Stimulated activated naive CD4-positive, alpha-beta T cell (primary cell): Measurements from ENCODE around the gene NRXN3.

Experiments
- DNase-seq, 6 experiments: peaks; one replicate each; lab custom pipeline; 2025; lab: John Stamatoyannopoulos, UW

NRXN3 gene

DNA sequence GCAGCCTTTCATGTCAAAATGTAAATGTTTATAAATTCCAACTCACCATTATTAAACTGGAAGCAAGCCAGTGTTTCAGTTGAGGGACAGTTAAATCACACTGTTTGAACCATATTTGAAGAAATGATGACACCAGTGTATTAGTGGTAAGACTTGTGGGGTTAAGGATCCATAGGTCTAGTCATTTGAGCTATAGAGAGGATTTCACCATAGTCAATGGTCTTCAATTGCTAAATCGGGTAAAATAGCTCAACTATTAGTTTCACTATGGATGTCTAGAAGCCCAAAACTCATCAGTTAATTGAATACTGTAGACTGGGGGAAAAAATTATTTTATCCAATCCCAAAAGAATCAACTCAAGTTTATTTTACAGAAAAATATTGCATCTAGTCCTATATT is 659.1 kb downstream of the NRXN3 start:
- DNase-seq = no peak

DNA sequence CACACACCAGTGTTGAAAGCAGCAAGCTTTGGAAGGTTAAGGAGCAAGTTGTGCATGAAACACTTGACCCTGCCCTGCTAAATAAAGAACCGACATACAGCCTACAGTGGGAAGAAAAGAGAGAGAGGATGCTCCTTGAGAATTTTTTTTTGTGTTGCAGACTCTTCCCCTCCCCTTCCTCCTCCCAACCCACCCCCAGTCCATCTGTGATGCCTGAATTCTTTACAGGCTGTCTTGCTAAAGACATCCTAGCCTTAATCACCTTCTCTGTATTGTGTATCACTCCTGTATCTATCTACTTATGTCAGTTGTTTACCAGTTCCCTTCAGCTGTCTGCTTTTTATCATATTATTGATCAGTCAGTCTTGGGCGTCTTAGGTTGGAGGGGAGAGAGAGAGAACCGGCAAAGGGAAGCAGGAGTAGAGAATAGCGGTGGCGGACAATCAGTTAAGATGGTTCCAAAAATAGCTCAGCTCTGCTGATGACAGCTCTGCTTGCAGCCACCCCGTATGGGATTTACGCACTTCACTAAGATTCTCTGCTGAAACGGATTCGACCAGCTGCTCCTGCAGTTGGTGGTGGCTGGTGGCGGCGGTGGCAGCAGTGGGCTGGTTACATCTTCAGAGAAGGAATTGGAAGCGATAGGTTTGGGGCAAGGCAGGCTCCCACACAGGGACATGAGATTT is 664.7 kb downstream of the NRXN3 start:
- DNase-seq = no peak

DNA sequence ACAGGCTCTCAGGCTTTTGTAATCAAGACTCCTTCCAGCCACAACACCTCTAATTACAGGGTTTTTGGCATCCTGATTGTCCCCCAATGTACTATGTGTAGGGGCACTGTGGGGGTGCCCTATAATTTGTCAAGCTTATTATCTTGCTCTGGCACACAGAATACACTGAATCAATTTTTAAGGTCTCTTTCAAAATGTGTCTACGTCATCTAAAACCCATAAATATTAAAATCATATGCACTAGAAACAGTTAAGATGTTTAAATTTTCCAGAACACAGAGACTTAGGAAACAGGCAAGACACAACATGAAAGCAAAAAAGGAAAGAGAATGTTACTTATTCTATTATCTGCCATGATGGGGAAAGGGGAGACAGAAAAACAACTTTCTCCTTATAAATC is 665.7 kb downstream of the NRXN3 start:
- no peak for DNase-seq

DNA sequence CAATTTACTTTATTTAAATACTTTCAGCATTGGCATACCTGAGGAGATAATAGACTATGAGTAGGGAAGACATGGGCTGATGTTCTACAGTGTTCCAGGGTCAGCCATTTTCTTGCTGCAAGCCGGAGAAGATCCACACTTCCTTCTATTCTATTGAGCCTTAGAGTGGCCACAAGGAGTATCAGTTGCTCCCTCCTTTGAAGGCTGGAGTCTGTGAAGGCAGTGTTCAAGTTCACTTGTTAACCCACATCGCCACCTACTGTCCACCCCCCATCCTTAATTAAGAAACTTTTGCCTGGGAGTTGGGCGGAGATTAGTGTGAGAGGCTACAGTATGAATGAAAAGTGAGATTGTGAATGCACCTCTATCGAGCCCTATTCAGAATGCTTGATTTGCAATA is 666.6 kb downstream of the NRXN3 start:
- no peak for DNase-seq

DNA sequence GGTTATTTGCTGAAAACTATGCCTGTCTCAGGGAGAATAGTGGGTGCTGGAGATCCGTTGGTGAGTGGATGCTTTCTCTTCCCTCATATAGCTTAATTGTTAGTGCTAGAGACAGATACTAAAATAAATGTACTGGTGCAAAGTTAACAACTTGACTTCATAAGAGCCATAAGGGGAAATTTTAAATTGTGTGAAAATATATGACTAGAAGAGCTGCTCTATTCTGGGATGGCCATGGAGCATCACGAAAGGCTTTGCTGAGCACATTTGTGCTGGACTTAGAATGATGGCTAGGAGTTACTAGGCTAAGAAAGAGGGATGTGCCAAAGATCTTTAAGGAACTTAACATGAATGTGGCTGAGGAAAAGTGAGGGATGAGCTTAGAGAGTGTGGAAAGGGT is 668.8 kb downstream of the NRXN3 start:
- DNase-seq = no peak

DNA sequence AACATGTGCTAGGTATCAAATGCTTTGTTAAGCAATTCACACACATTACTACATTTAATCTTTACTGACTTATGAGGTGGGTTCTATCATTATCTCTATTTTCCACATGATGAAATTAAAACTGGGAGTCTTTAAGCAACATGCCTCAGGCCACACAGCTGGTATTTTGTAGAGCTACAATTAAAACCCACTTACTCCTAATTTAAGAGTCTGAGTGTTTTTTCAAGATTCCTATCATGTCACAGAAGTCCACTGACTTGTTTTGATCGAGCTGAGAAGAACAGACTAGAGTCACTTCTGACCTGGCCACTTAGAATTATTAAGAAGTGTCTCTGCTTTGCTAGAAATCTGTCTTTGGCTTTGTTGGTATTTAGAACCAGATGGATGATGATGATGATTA is 670.7 kb downstream of the NRXN3 start:
- DNase-seq = no peak

DNA sequence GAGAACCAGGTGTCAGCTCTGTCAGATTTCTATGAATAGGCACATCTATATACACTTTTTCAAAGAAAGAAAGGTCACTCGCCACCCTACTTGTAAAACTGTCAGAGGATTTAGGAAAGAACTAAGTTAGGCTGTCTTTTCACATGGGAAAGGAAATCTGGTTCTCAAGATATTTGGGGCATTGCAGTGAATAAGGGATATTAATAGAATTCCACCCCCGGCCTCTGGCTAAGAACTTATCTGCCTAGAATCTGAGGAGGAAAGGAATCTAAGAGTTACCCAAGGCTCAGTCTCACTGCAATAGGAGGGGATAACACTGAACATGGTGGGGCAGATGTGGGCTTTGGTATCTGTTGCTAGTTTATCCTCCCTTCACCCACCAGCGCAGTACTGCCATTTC is 677.6 kb downstream of the NRXN3 start:
- DNase-seq = no peak

DNA sequence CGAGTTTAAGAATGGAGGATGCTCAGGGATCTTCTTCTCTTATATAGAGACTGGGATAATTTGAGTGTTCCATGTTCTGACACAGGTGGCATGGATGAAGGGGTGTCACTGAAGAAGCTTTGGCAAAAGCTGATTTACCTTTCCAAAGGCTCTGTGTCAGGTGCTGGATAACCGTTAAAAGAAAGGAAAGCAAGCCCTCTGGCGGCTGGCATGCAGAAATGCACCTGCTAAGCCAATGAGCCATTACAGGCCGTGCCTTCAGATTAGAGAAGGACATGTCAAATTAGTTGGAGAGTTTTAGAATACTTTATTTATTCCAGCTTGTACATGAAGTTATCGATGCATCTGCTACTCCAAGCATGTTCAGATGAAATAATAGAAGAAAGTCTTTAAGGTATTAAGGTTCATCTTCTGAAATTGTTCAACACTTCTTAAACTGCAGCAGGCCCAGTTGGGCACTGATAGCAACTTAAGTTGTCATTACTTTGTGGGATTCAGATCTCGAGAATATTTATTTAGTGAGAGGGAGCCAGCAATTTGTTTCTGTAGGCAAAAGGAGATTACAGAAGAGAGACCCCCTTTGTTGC is 678.2 kb downstream of the NRXN3 start:
- no peak for DNase-seq

DNA sequence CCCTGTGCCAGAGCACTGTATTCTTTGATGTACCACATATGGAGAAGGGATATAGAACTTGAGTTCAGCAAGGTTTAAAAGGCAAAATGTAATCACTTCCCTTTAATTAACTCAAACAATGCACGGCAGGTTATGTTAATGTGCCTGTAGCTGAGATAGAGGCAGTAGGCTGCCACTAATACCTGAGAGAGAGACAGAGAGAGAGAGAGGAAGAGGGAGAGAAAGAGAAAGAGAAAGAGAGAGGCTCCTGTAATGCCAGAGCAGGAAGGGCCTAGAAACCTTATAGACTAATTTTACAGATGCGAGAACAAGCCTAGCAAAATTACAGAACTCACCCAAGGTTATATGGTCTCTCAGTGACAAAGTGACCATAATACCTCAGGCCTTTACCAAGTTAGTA is 679.8 kb downstream of the NRXN3 start:
- no peak for DNase-seq

DNA sequence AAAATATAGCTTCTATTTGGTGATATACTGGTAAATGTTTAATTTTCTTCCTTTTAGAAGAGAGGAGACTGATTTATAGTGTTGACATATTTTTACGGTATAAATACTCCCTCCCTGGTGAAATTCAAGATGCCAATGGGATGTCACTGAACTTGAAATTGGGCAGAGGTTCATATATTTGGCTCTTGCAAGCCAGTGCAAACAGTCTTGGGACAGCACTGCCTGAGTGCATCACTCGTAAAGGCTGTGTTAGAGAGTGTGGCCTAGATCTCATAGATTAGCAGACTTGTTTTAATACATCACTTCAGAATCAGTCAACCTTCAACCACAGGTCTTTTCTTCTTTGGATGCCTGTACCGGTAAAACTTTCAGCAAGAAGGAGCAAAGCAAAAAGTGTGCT is 681.0 kb downstream of the NRXN3 start:
- DNase-seq = no peak

DNA sequence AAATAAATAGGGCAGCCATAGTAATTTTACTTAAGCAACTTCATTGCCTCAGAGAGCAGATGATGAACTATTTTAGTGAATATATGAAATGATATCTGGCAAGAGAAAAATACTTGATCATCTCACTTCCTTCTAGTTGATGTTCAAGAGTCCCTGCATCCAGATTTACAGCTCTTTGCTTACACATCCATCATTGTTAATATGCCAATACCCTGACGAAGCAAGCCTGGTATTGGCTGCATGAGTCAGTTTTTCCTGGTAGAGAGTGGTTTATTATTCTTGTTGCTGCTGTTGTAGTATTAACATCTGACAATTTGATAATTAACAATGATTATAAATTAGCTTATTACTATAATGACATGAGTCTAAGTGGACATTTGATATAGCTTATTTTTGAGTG is 681.9 kb downstream of the NRXN3 start:
- no peak for DNase-seq

DNA sequence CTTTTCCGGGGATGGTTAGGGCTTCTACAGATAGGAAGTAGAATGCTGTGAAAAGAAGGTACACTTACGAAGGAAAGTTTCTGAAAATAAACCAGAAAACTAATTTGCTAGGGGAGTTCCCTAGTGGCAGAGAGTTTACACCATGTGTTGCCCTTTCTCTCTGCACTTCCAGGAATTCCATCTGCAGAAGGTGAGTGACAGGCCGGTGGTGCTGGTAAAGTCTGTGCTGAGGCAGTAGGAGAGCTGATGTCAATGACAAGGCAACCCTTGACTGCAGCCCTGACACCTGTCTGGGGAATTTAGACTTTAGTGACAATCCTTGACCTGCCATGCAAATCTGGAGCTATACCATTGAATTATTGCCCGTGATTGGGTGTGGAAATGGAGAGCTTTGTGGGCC is 687.8 kb downstream of the NRXN3 start:
- no peak for DNase-seq

DNA sequence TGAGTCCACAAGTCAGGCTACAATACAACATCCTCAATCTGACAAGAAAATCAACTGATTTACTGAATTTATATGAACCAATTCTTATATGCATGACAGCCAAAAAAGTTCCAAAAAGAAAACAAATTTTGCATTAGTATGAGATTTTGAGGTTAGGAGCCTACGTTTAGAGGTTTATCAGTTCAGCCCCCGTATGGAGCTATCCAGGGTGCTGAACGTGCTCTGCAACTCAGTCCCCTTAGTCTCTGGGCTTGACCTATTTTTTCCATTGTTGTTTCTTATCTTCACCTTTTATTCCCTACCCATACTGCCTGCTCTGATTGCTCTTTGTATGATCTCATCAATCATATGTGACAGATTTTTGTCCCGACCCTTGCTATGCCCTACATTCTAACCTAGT is 693.0 kb downstream of the NRXN3 start:
- no peak for DNase-seq

DNA sequence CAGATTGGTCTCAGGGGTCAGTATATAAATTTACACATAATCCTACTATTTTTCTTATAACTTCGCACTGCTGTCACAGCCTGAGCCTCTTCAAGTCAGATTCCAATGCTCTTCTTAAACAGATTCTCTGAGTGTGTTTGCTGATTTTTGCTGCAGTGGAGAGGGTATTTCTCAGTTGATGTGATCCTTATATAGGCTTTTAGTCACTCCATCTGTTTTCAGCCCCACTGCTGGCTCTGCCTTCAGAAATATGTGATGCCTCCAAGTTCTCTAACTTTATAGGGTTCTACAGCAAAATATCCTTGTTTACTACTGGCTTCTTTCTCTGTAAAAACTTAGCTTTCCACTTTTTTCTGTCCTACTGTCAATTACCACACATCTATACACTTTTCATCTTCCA is 702.7 kb downstream of the NRXN3 start:
- no peak for DNase-seq

DNA sequence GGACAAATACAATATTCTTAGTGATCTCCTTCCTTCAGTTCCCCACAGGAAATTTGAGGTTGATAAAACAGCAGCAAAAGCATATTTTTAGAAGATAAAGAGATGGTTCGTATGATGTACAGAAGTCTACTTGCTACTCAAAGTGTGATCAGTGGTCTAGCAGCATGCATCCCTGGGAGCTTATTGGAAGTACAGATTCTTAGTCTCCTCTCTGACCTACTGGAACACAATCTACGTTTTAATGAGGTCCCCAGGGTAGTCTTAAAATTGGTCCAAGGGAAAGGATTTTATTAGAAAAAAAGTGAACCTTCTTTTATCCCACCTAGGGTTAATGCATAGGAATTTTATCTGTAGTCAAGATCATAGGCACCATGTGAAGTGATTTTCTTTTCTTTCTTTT is 703.4 kb downstream of the NRXN3 start:
- DNase-seq = no peak

DNA sequence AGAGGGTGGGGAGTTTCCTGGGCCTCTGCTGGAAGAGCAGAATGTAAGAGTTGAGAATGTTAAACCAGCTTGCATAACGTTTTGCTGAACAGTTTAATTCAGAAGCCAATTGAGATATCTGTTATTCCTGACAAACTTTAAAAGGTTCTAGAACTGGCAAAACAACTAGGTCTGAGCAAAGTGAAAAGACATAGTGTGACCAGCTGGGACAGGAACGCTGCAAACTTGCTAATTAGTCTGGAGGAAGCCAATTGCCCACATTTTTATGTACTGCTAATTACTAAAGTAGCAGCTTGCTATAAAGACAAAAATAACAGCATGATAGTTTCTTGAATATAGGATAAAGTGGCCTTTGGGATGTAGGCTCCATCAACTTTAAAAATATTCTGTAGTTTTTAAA is 704.9 kb downstream of the NRXN3 start:
- no peak for DNase-seq

DNA sequence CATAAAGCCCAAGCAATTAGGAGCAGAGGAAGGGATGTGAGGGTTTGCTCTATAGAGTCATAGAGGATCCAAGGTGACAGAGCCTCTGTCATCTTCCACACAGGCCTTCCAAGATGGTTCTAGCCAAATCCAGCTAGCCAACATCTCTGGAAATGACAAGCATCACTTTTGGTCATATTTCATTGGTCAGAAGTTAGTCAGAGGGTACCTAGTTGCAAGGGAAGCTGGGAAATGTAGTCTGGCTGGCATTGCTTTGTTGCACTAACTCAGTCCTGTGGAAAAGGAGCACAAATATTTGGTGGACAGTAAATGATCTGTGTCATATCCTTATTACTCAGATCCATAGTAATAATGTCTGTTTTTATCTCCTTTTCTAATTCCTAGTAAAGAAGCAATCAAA is 715.7 kb downstream of the NRXN3 start:
- DNase-seq = no peak

DNA sequence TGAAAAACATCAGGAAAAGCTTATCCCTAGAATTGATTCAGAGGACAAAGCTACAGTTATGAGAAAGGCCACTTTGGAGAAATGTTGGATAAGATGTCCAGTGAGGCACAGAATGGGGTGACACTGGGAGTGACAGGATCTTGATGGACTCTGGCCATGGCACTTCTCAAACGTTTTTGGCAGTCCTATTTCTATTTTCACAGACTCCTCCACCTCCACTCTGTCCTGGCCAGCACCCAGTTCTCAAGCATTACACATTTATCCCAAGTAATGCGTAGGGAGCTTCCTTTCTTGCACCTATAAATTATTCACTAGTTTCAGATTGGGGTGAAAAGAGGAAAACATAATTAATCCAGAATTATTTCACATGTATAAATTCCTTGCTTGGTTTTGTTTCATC is 727.3 kb downstream of the NRXN3 start:
- DNase-seq = no peak

DNA sequence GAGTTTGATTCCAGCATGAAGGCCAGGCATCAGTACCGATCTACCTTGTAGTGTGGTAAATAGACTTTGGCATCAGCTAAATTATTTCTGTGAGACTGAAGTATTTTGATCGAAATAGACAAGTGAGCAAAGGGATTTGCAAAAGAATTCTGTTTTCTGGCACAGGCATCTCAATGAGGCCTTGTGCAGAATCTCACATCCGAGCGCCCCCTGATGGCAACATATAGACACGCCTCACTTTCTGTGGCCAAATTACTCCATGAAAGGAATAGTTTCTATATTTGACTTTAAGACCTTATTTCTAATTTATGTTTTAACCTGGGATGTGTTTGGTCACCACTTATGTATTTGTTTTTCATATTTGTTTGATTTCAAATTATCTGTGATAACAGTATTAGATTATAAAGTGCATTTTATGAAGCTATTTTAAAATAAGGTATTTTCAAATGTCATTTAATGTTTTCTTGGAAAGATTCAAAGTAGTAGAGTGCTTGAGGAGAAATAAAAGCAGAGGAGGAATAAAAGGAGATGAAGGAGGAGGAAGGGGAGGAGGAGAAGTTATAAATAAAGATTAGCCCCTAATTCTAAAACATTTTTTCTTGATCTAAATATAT is 731.9 kb downstream of the NRXN3 start:
- no peak for DNase-seq

DNA sequence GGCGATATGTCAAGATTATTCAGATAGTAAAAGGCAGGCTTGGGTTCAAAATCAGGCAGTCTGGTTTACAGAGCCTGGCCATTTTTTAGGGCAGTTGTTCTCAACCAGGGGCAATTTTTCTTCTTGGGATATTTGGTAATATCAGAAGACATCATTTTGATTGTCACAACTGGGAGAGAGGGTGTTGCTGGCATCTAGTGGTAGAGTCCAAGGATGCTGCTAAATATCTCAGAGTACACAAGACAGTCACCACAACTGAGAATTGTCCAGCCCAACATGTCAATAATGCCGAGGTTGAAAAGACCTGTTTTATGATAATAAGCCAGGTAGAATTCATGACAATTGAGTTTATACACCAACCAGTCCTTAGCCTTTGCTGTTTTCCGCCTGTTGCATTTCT is 733.9 kb downstream of the NRXN3 start:
- no peak for DNase-seq

DNA sequence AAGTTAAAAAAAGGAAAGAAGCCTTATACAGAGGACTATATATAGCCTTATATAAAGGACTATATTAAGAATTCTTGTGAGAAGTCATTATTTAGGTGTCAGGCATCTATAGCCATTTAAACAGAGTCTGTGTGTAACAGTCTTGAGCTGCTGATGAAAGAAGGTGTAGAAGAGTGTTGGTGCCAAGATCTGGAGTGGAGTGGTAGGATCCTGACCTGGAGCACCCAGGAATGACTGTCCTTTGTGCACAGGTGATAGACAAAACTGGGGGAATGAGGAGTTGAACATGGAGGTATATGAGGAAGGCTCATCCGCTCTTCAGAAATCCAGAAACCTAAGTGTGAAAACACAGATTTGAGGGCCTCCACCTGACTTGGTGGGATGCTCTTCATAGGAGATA is 747.3 kb downstream of the NRXN3 start:
- no peak for DNase-seq

DNA sequence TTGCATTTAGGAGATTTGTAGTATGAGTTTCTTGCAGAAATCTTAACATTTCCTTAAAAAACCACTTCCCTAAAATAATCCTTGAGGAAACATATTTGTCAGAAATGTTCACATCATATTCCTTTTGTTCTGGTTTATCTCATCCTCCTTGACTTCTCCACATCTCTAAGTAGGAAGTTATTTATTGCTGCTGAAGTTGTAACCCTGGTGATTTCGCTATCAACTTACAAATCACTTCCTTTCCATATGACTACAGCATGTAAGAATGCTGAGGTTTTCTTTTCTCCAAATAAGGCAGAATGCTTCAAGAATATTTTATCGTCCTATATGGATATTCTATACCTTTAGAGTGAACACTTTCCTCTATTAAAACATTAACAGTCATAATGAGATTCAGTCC is 751.7 kb downstream of the NRXN3 start:
- no peak for DNase-seq

DNA sequence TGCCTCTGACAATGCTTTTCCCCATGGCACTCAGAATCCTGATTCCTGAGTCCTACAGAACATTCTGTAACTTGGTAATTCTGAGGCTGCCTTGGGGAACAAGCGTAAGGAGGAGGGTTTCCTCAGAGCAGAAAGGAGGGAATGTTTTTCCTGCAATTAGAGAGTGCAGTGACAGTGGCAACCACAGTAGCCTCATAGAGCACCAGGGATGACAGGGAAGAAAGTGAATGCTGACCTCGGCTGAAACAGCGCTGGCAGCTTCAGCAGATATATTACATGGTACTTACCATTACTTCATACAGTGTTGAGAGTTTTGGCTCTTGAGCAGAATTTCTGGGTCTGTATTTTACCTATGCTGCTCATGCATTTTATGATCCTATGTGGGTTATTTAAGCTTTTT is 757.1 kb downstream of the NRXN3 start:
- DNase-seq = no peak

DNA sequence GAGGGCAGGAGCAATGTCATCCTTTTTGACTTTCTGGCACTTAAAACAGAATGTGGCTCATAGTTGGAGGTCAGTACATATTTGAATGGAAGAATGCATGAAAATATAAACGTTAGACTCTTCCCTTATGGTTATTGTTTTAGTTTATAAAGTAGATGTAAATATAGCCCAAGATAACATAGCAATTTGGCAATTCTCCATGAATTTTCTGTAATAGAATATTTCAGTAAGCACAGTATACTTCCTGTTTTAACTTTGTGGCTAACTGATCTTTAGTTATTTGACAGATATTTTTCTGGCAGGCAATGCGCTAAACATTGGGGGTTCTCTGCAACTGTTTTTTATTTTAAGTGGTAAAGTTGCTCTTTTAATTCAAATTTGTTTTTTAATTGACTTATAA is 763.0 kb downstream of the NRXN3 start:
- DNase-seq = no peak
